ENCODE data around the gene IGDCC3.

GRCh38 chr15:65285291-65286068 is 92.3 kb downstream of the IGDCC3 start:
- no peak for TF ChIP-seq ZNF274 (IDR thresholded peaks at IDR 0.05; ENCODE audit: low read depth, low read length)
- TF ChIP-seq YY1 (IDR thresholded peaks at IDR 0.05; ENCODE audit: insufficient read depth, insufficient read length) = no peak
- no peak for TF ChIP-seq SUZ12 (IDR thresholded peaks at IDR 0.05; ENCODE audit: extremely low read depth, insufficient read depth, insufficient read length)
